ENCODE data around the gene DDX56. TPM values are rescaled to one million over a fixed set of nuclear protein-coding genes. Genes with fewer than 3 reads are reported as not detected.

Gene DDX56
- polyA plus RNA-seq, 1 donor (not counting 4 experiments of a cell fraction or from before 2014, with no cell fraction given) = 79.9 TPM

GRCh38 chr7:44621750-44622103 lies 48.0 kb upstream of the DDX56 start:
- Histone ChIP-seq H3K27ac (ENCODE audit: control insufficient read depth, insufficient read depth, low read length) (no peak overlapping the region), H3K79me2 (ENCODE audit: control insufficient read depth, insufficient read depth, low read length) (peaks cover 94% of the 10 kb centered on the region), H3K4me3 (ENCODE audit: control insufficient read depth in 2 of 3, extremely low read depth in 1 of 3, insufficient read depth in 2 of 3, low read depth in 1 of 3, low read length in 3 of 3) (no peak overlapping the region), H3K27me3 (ENCODE audit: control insufficient read depth, extremely low read depth, insufficient read depth, low read length) (no peaks in the 10 kb centered on the region), H3K9ac (ENCODE audit: control insufficient read depth, extremely low read depth, insufficient read depth, low read length) (no peak overlapping the region), H4K20me1 (ENCODE audit: control insufficient read depth, extremely low read depth, insufficient read depth, low read length) (no peaks in the 10 kb centered on the region), H3K9me1 (ENCODE audit: control insufficient read depth, extremely low read depth, insufficient read depth, low read length) (no peaks in the 10 kb centered on the region), H3K9me3 (ENCODE audit: control insufficient read depth, low read depth, low read length) (no peaks in the 10 kb centered on the region), H2AFZ (ENCODE audit: control insufficient read depth, low read length) (no peak overlapping the region), H3K36me3 (ENCODE audit: control insufficient read depth in 2 of 2, extremely low read depth in 1 of 2, insufficient read depth in 2 of 2, low read length in 2 of 2) (peaks cover 12 to 21% of the 10 kb centered on the region in 2 experiments), H3K4me2 (ENCODE audit: control insufficient read depth, extremely low read depth, insufficient read depth, low read depth, low read length) (no peak overlapping the region), H3K4me1 (ENCODE audit: control insufficient read depth, extremely low read depth, insufficient read depth, low read length) (peaks cover 34% of the 10 kb centered on the region)
- no peak for FAIRE-seq
- no peak for DNase-seq (ENCODE audit: low read depth, low spot score)
- no peak for TF ChIP-seq CTCF (optimal IDR thresholded peaks at IDR 0.05 in 1 of 3, IDR thresholded peaks at IDR 0.05 in 1 of 3, conservative IDR thresholded peaks at IDR 0.05 in 1 of 3; ENCODE audit: extremely low read depth in 1 of 3, insufficient read depth in 2 of 3, low read length in 3 of 3)
- TF ChIP-seq EZH2 (IDR thresholded peaks at IDR 0.05; ENCODE audit: low read length) = no peak
- dilution Hi-C loops (cut with MboI; ENCODE audit: extremely low pct_ligation_motif_present, low sequenced_read_pairs) = no loop called here

GRCh38 chr7:44621034-44621749 lies 47.5 kb upstream of the DDX56 start:
- Histone ChIP-seq H3K9me1 (ENCODE audit: control insufficient read depth, extremely low read depth, insufficient read depth, low read length) (no peaks in the 10 kb centered on the region), H3K27ac (ENCODE audit: control insufficient read depth, insufficient read depth, low read length) (peak overlapping the region; percentile 24), H3K9me3 (ENCODE audit: control insufficient read depth, low read depth, low read length) (no peaks in the 10 kb centered on the region), H2AFZ (ENCODE audit: control insufficient read depth, low read length) (no peak overlapping the region), H3K4me2 (ENCODE audit: control insufficient read depth, extremely low read depth, insufficient read depth, low read depth, low read length) (no peak overlapping the region), H3K79me2 (ENCODE audit: control insufficient read depth, insufficient read depth, low read length) (peaks cover 93% of the 10 kb centered on the region), H4K20me1 (ENCODE audit: control insufficient read depth, extremely low read depth, insufficient read depth, low read length) (no peaks in the 10 kb centered on the region), H3K4me3 (ENCODE audit: control insufficient read depth in 2 of 3, extremely low read depth in 1 of 3, insufficient read depth in 2 of 3, low read depth in 1 of 3, low read length in 3 of 3) (no peak overlapping the region), H3K36me3 (ENCODE audit: control insufficient read depth in 2 of 2, extremely low read depth in 1 of 2, insufficient read depth in 2 of 2, low read length in 2 of 2) (peaks cover 7 to 18% of the 10 kb centered on the region in 2 experiments), H3K4me1 (ENCODE audit: control insufficient read depth, extremely low read depth, insufficient read depth, low read length) (peaks cover 34% of the 10 kb centered on the region), H3K9ac (ENCODE audit: control insufficient read depth, extremely low read depth, insufficient read depth, low read length) (no peak overlapping the region), H3K27me3 (ENCODE audit: control insufficient read depth, extremely low read depth, insufficient read depth, low read length) (no peaks in the 10 kb centered on the region)
- FAIRE-seq = no peak
- TF ChIP-seq EZH2 (IDR thresholded peaks at IDR 0.05; ENCODE audit: low read length) = no peak
- TF ChIP-seq CTCF (optimal IDR thresholded peaks at IDR 0.05 in 1 of 3, IDR thresholded peaks at IDR 0.05 in 1 of 3, conservative IDR thresholded peaks at IDR 0.05 in 1 of 3; ENCODE audit: extremely low read depth in 1 of 3, insufficient read depth in 2 of 3, low read length in 3 of 3) = no peak
- dilution Hi-C loops (cut with MboI; ENCODE audit: extremely low pct_ligation_motif_present, low sequenced_read_pairs) = no loop called here
- no peak for DNase-seq (ENCODE audit: low read depth, low spot score)
